ENCODE measurements around the gene LIMS2. TPM values are rescaled to one million over a fixed set of nuclear protein-coding genes. Genes with fewer than 3 reads are reported as not detected.

LIMS2 gene
- polyA plus RNA-seq, 2 donors: 32.4 to 58.4 TPM

- no peak overlapping the region for H3K27ac ChIP-seq (ENCODE audit: low read depth in 2 of 2, low read length in 1 of 2)
- H3K4me3 ChIP-seq (ENCODE audit: low read depth in 1 of 2, low read length in 2 of 2): no peak overlapping the region
- 82 to 85% methylated on average over 17 of the region's 17 CpGs for WGBS, 2 donors
- no peaks in the 10 kb centered on the region for H3K4me1 ChIP-seq (ENCODE audit: control insufficient read depth in 2 of 2, insufficient read depth in 2 of 2, low read length in 1 of 2)
- no peaks in the 10 kb centered on the region for H3K36me3 ChIP-seq (ENCODE audit: control insufficient read depth in 2 of 2, insufficient read depth in 2 of 2, low read length in 1 of 2)
- no peaks in the 10 kb centered on the region for H3K9me3 ChIP-seq (ENCODE audit: control insufficient read depth in 2 of 2, insufficient read depth in 1 of 2, low read depth in 1 of 2, low read length in 1 of 2)
- H3K27me3 ChIP-seq (ENCODE audit: control insufficient read depth in 1 of 2, insufficient read depth in 2 of 2, low read length in 2 of 2): no peaks in the 10 kb centered on the region
Observed at GRCh38 chr2:127597046-127597983, 78.0 kb downstream of the LIMS2 start.

GRCh38 chr2:127596311-127597045 is 78.9 kb downstream of the LIMS2 start:
- Histone ChIP-seq H3K27me3 (ENCODE audit: control insufficient read depth in 1 of 2, insufficient read depth in 2 of 2, low read length in 2 of 2) (no peaks in the 10 kb centered on the region), H3K9me3 (ENCODE audit: control insufficient read depth in 2 of 2, insufficient read depth in 1 of 2, low read depth in 1 of 2, low read length in 1 of 2) (no peaks in the 10 kb centered on the region), H3K36me3 (ENCODE audit: control insufficient read depth in 2 of 2, insufficient read depth in 2 of 2, low read length in 1 of 2) (no peaks in the 10 kb centered on the region), H3K4me1 (ENCODE audit: control insufficient read depth in 2 of 2, insufficient read depth in 2 of 2, low read length in 1 of 2) (no peaks in the 10 kb centered on the region), H3K4me3 (ENCODE audit: low read depth in 1 of 2, low read length in 2 of 2) (no peak overlapping the region), H3K27ac (ENCODE audit: low read depth in 2 of 2, low read length in 1 of 2) (no peak overlapping the region)
- 94 to 95% methylated on average over 14 of the region's 14 CpGs for WGBS, 2 donors

- 90 to 94% methylated on average over 10 of the region's 10 CpGs for WGBS, 2 donors
- Histone ChIP-seq H3K27ac (ENCODE audit: low read depth in 2 of 2, low read length in 1 of 2) (no peak overlapping the region), H3K4me3 (ENCODE audit: low read depth in 1 of 2, low read length in 2 of 2) (no peak overlapping the region), H3K4me1 (ENCODE audit: control insufficient read depth in 2 of 2, insufficient read depth in 2 of 2, low read length in 1 of 2) (no peaks in the 10 kb centered on the region), H3K27me3 (ENCODE audit: control insufficient read depth in 1 of 2, insufficient read depth in 2 of 2, low read length in 2 of 2) (no peaks in the 10 kb centered on the region), H3K9me3 (ENCODE audit: control insufficient read depth in 2 of 2, insufficient read depth in 1 of 2, low read depth in 1 of 2, low read length in 1 of 2) (no peaks in the 10 kb centered on the region), H3K36me3 (ENCODE audit: control insufficient read depth in 2 of 2, insufficient read depth in 2 of 2, low read length in 1 of 2) (no peaks in the 10 kb centered on the region)
Observed at GRCh38 chr2:127594116-127594591, 81.2 kb downstream of the LIMS2 start.

- Histone ChIP-seq H3K36me3 (ENCODE audit: control insufficient read depth in 2 of 2, insufficient read depth in 2 of 2, low read length in 1 of 2) (no peaks in the 10 kb centered on the region), H3K4me3 (ENCODE audit: low read depth in 1 of 2, low read length in 2 of 2) (no peak overlapping the region), H3K4me1 (ENCODE audit: control insufficient read depth in 2 of 2, insufficient read depth in 2 of 2, low read length in 1 of 2) (no peaks in the 10 kb centered on the region), H3K27me3 (ENCODE audit: control insufficient read depth in 1 of 2, insufficient read depth in 2 of 2, low read length in 2 of 2) (no peaks in the 10 kb centered on the region), H3K9me3 (ENCODE audit: control insufficient read depth in 2 of 2, insufficient read depth in 1 of 2, low read depth in 1 of 2, low read length in 1 of 2) (no peaks in the 10 kb centered on the region), H3K27ac (ENCODE audit: low read depth in 2 of 2, low read length in 1 of 2) (no peak overlapping the region)
- WGBS, 2 donors: 87% methylated on average over 27 of the region's 27 CpGs
Observed at GRCh38 chr2:127593228-127594115, 81.9 kb downstream of the LIMS2 start.

- no peak overlapping the region for H3K27ac ChIP-seq (ENCODE audit: low read depth in 2 of 2, low read length in 1 of 2)
- H3K27me3 ChIP-seq (ENCODE audit: control insufficient read depth in 1 of 2, insufficient read depth in 2 of 2, low read length in 2 of 2): no peaks in the 10 kb centered on the region
- H3K4me1 ChIP-seq (ENCODE audit: control insufficient read depth in 2 of 2, insufficient read depth in 2 of 2, low read length in 1 of 2): no peaks in the 10 kb centered on the region
- H3K9me3 ChIP-seq (ENCODE audit: control insufficient read depth in 2 of 2, insufficient read depth in 1 of 2, low read depth in 1 of 2, low read length in 1 of 2): no peaks in the 10 kb centered on the region
- no peak overlapping the region for H3K4me3 ChIP-seq (ENCODE audit: low read depth in 1 of 2, low read length in 2 of 2)
- H3K36me3 ChIP-seq (ENCODE audit: control insufficient read depth in 2 of 2, insufficient read depth in 2 of 2, low read length in 1 of 2): no peaks in the 10 kb centered on the region
- 94% methylated on average over 31 to 37 of the region's 37 CpGs for WGBS, 2 donors
Observed at GRCh38 chr2:127592761-127593227, 82.5 kb downstream of the LIMS2 start.

GRCh38 chr2:127591221-127591923 is 84.0 kb downstream of the LIMS2 start:
- 49 to 50% methylated on average over 10 of the region's 10 CpGs for WGBS, 2 donors
- Histone ChIP-seq H3K4me3 (ENCODE audit: low read depth in 1 of 2, low read length in 2 of 2) (no peak overlapping the region), H3K36me3 (ENCODE audit: control insufficient read depth in 2 of 2, insufficient read depth in 2 of 2, low read length in 1 of 2) (no peaks in the 10 kb centered on the region), H3K27ac (ENCODE audit: low read depth in 2 of 2, low read length in 1 of 2) (no peak overlapping the region), H3K27me3 (ENCODE audit: control insufficient read depth in 1 of 2, insufficient read depth in 2 of 2, low read length in 2 of 2) (no peaks in the 10 kb centered on the region), H3K4me1 (ENCODE audit: control insufficient read depth in 2 of 2, insufficient read depth in 2 of 2, low read length in 1 of 2) (no peaks in the 10 kb centered on the region), H3K9me3 (ENCODE audit: control insufficient read depth in 2 of 2, insufficient read depth in 1 of 2, low read depth in 1 of 2, low read length in 1 of 2) (no peaks in the 10 kb centered on the region)

- Histone ChIP-seq H3K36me3 (ENCODE audit: control insufficient read depth in 2 of 2, insufficient read depth in 2 of 2, low read length in 1 of 2) (no peaks in the 10 kb centered on the region), H3K27ac (ENCODE audit: low read depth in 2 of 2, low read length in 1 of 2) (no peak overlapping the region)
- 90 to 92% methylated on average over 8 of the region's 8 CpGs for WGBS, 2 donors
Observed at GRCh38 chr2:127590386-127591190, 84.7 kb downstream of the LIMS2 start.

GRCh38 chr2:127589841-127590240 is 85.5 kb downstream of the LIMS2 start:
- Histone ChIP-seq H3K27me3 (ENCODE audit: control insufficient read depth in 1 of 2, insufficient read depth in 2 of 2, low read length in 2 of 2) (no peaks in the 10 kb centered on the region), H3K27ac (ENCODE audit: low read depth in 2 of 2, low read length in 1 of 2) (no peak overlapping the region), H3K36me3 (ENCODE audit: control insufficient read depth in 2 of 2, insufficient read depth in 2 of 2, low read length in 1 of 2) (no peaks in the 10 kb centered on the region), H3K4me1 (ENCODE audit: control insufficient read depth in 2 of 2, insufficient read depth in 2 of 2, low read length in 1 of 2) (no peaks in the 10 kb centered on the region), H3K9me3 (ENCODE audit: control insufficient read depth in 2 of 2, insufficient read depth in 1 of 2, low read depth in 1 of 2, low read length in 1 of 2) (no peaks in the 10 kb centered on the region), H3K4me3 (ENCODE audit: low read depth in 1 of 2, low read length in 2 of 2) (no peak overlapping the region)
- WGBS, 2 donors: 84 to 87% methylated on average over 5 of the region's 5 CpGs

More at GRCh38 chr2:127590386-127591190, 84.7 kb downstream of the LIMS2 start:
- Histone ChIP-seq H3K27me3 (ENCODE audit: control insufficient read depth in 1 of 2, insufficient read depth in 2 of 2, low read length in 2 of 2) (no peaks in the 10 kb centered on the region), H3K4me3 (ENCODE audit: low read depth in 1 of 2, low read length in 2 of 2) (no peak overlapping the region), H3K9me3 (ENCODE audit: control insufficient read depth in 2 of 2, insufficient read depth in 1 of 2, low read depth in 1 of 2, low read length in 1 of 2) (no peaks in the 10 kb centered on the region), H3K4me1 (ENCODE audit: control insufficient read depth in 2 of 2, insufficient read depth in 2 of 2, low read length in 1 of 2) (no peaks in the 10 kb centered on the region)
